ENCODE measurements around the gene MEGF6. TPM values are rescaled to one million over a fixed set of nuclear protein-coding genes. Genes with fewer than 3 reads are reported as not detected.
"Not testable (repeated sequence)": the region's sequence is repeated elsewhere in the genome, so short reads cannot be mapped to it uniquely, and the experiment has no call there.

Gene MEGF6
- total RNA-seq, 1 donor from 2014 or later, result 1.7 TPM

GRCh38 chr1:3575993-3576392 is 35.3 kb downstream of the MEGF6 start:
- Mint-ChIP-seq H3K36me3 (ENCODE audit: low read depth) (no peaks in the 10 kb centered on the region), H3K27ac (no peak overlapping the region), H3K4me3 (ENCODE audit: low read depth) (no peak overlapping the region), H3K9me3 (no peaks in the 10 kb centered on the region), H3K27me3 (ENCODE audit: low read depth) (no peaks in the 10 kb centered on the region), H3K4me1 (ENCODE audit: low read depth) (no peaks in the 10 kb centered on the region)
- DNase-seq (ENCODE audit: low spot score), result no peak
- intact Hi-C loops (cut with micrococcal nuclease), result no loop called here

GRCh38 chr1:3575515-3575914 is 35.8 kb downstream of the MEGF6 start:
- H3K9me3 Mint-ChIP-seq; H3K36me3 Mint-ChIP-seq (ENCODE audit: low read depth); H3K4me3 Mint-ChIP-seq (ENCODE audit: low read depth); DNase-seq (ENCODE audit: low spot score); H3K4me1 Mint-ChIP-seq (ENCODE audit: low read depth); H3K27me3 Mint-ChIP-seq (ENCODE audit: low read depth); intact Hi-C loops (cut with micrococcal nuclease); H3K27ac Mint-ChIP-seq: not testable (repeated sequence)

- Mint-ChIP-seq H3K4me1 (ENCODE audit: low read depth) (no peaks in the 10 kb centered on the region), H3K27me3 (ENCODE audit: low read depth) (no peaks in the 10 kb centered on the region), H3K27ac (no peak overlapping the region), H3K36me3 (ENCODE audit: low read depth) (no peaks in the 10 kb centered on the region), H3K9me3 (no peaks in the 10 kb centered on the region), H3K4me3 (ENCODE audit: low read depth) (no peak overlapping the region)
- intact Hi-C loops (cut with micrococcal nuclease), result no loop called here
- no peak for DNase-seq (ENCODE audit: low spot score)
Observed at GRCh38 chr1:3573500-3573899, 37.8 kb downstream of the MEGF6 start.

GRCh38 chr1:3572638-3573037 is 38.7 kb downstream of the MEGF6 start:
- H3K27me3 Mint-ChIP-seq (ENCODE audit: low read depth); H3K27ac Mint-ChIP-seq; H3K36me3 Mint-ChIP-seq (ENCODE audit: low read depth); H3K9me3 Mint-ChIP-seq; DNase-seq (ENCODE audit: low spot score); H3K4me3 Mint-ChIP-seq (ENCODE audit: low read depth); H3K4me1 Mint-ChIP-seq (ENCODE audit: low read depth); intact Hi-C loops (cut with micrococcal nuclease): not testable (repeated sequence)

- no peaks in the 10 kb centered on the region for H3K36me3 Mint-ChIP-seq (ENCODE audit: low read depth)
- H3K9me3 Mint-ChIP-seq, result no peaks in the 10 kb centered on the region
- DNase-seq (ENCODE audit: low spot score), result no peak
- intact Hi-C loops (cut with micrococcal nuclease), result no loop called here
- H3K27ac Mint-ChIP-seq, result no peak overlapping the region
- H3K4me1 Mint-ChIP-seq (ENCODE audit: low read depth), result no peaks in the 10 kb centered on the region
- no peaks in the 10 kb centered on the region for H3K27me3 Mint-ChIP-seq (ENCODE audit: low read depth)
- H3K4me3 Mint-ChIP-seq (ENCODE audit: low read depth), result no peak overlapping the region
Observed at GRCh38 chr1:3571263-3571662, 40.0 kb downstream of the MEGF6 start.

- no peak overlapping the region for H3K27ac Mint-ChIP-seq
- no peaks in the 10 kb centered on the region for H3K27me3 Mint-ChIP-seq (ENCODE audit: low read depth)
- DNase-seq (ENCODE audit: low spot score), result no peak
- H3K36me3 Mint-ChIP-seq (ENCODE audit: low read depth), result no peaks in the 10 kb centered on the region
- no peaks in the 10 kb centered on the region for H3K9me3 Mint-ChIP-seq
- intact Hi-C loops (cut with micrococcal nuclease), result no loop called here
- H3K4me1 Mint-ChIP-seq (ENCODE audit: low read depth), result no peaks in the 10 kb centered on the region
- no peak overlapping the region for H3K4me3 Mint-ChIP-seq (ENCODE audit: low read depth)
Observed at GRCh38 chr1:3570066-3570986, 41.0 kb downstream of the MEGF6 start.

- Mint-ChIP-seq H3K4me3 (ENCODE audit: low read depth) (no peak overlapping the region), H3K36me3 (ENCODE audit: low read depth) (no peaks in the 10 kb centered on the region), H3K4me1 (ENCODE audit: low read depth) (no peaks in the 10 kb centered on the region), H3K27ac (no peak overlapping the region), H3K9me3 (no peaks in the 10 kb centered on the region), H3K27me3 (ENCODE audit: low read depth) (no peaks in the 10 kb centered on the region)
- no peak for DNase-seq (ENCODE audit: low spot score)
- intact Hi-C loops (cut with micrococcal nuclease), result no loop called here
Observed at GRCh38 chr1:3569436-3569835, 41.9 kb downstream of the MEGF6 start.

- H3K27ac Mint-ChIP-seq, result no peak overlapping the region
- intact Hi-C loops (cut with micrococcal nuclease), result no loop called here
Observed at GRCh38 chr1:3568815-3569435, 42.4 kb downstream of the MEGF6 start.

GRCh38 chr1:3566951-3567804 is 44.1 kb downstream of the MEGF6 start:
- no peaks in the 10 kb centered on the region for H3K9me3 Mint-ChIP-seq
- no peak overlapping the region for H3K4me3 Mint-ChIP-seq (ENCODE audit: low read depth)
- no peak overlapping the region for H3K27ac Mint-ChIP-seq
- H3K27me3 Mint-ChIP-seq (ENCODE audit: low read depth), result no peaks in the 10 kb centered on the region
- no peaks in the 10 kb centered on the region for H3K36me3 Mint-ChIP-seq (ENCODE audit: low read depth)
- no peak for DNase-seq (ENCODE audit: low spot score)
- no peaks in the 10 kb centered on the region for H3K4me1 Mint-ChIP-seq (ENCODE audit: low read depth)
- intact Hi-C loops (cut with micrococcal nuclease), result no loop called here

More at GRCh38 chr1:3568815-3569435, 42.4 kb downstream of the MEGF6 start:
- Mint-ChIP-seq H3K36me3 (ENCODE audit: low read depth) (no peaks in the 10 kb centered on the region), H3K27me3 (ENCODE audit: low read depth) (no peaks in the 10 kb centered on the region), H3K9me3 (no peaks in the 10 kb centered on the region), H3K4me3 (ENCODE audit: low read depth) (no peak overlapping the region), H3K4me1 (ENCODE audit: low read depth) (no peaks in the 10 kb centered on the region)
- no peak for DNase-seq (ENCODE audit: low spot score)

GRCh38 chr1:3566003-3566885 is 45.1 kb downstream of the MEGF6 start:
- DNase-seq (ENCODE audit: low spot score), result no peak
- Mint-ChIP-seq H3K36me3 (ENCODE audit: low read depth) (no peaks in the 10 kb centered on the region), H3K9me3 (no peaks in the 10 kb centered on the region), H3K27me3 (ENCODE audit: low read depth) (no peaks in the 10 kb centered on the region), H3K4me3 (ENCODE audit: low read depth) (no peak overlapping the region), H3K4me1 (ENCODE audit: low read depth) (no peaks in the 10 kb centered on the region), H3K27ac (no peak overlapping the region)
- intact Hi-C loops (cut with micrococcal nuclease), result no loop called here

- intact Hi-C loops (cut with micrococcal nuclease), result loop anchor here (1.0 kb wide), 1 partner anchor 54 kb away; no protein-coding TSS in a partner anchor
- no peaks in the 10 kb centered on the region for H3K36me3 Mint-ChIP-seq (ENCODE audit: low read depth)
- no peak overlapping the region for H3K27ac Mint-ChIP-seq
- no peaks in the 10 kb centered on the region for H3K4me1 Mint-ChIP-seq (ENCODE audit: low read depth)
- DNase-seq (ENCODE audit: low spot score), result no peak
- H3K4me3 Mint-ChIP-seq (ENCODE audit: low read depth), result no peak overlapping the region
- H3K27me3 Mint-ChIP-seq (ENCODE audit: low read depth), result no peaks in the 10 kb centered on the region
- H3K9me3 Mint-ChIP-seq, result no peaks in the 10 kb centered on the region
Observed at GRCh38 chr1:3564921-3565831, 46.1 kb downstream of the MEGF6 start.
